GM21737 (cell line): ENCODE results near the gene SMAGP.

Experiments
- ATAC-seq: cut with Tn5 transposase; IDR thresholded peaks from one replicate; pipeline ENCODE4 v1.9.1; 2021; ENCODE audit warnings: mild to moderate bottlenecking, moderate library complexity; ENCODE audit not compliant: unreplicated experiment

The SMAGP gene

DNA sequence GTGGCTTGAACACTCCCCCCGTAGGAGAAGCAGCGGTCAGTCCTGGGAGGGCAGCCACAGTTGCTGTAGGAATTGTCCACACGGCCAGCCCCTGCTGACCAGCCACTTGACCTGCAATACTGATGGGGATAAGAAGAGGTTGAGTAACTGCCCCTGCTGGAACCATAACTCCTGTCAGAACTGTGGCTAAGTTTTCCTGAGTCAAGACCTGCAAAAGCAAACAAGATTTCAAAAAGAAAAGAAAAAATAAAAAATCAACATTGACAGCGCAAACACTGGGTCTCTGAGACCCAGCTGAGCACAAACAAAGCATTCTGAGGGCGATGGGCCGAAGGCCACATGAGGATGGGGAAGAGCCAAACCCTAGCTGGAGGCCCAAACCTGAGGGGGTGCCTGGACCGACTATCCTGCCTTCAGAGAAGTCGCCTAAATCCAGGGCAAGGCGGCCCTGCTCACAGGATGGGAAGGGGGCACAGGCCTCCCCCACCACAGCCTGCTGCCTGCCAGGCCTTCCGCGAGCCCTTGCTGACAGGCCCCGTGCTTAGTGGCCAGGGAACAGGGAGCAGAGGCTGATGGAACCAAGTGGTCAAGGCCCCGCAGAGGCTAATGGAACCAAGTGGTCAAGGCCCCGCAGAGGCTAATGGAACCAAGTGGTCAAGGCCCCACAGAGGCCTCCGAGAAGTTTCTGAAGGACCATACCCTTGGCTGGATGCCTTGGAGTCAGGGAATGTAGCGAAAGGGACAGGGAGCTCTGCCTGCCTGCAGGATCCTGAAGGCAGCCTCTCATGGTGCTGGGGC is 71.4 kb downstream of the SMAGP start:
- no peak for ATAC-seq

DNA sequence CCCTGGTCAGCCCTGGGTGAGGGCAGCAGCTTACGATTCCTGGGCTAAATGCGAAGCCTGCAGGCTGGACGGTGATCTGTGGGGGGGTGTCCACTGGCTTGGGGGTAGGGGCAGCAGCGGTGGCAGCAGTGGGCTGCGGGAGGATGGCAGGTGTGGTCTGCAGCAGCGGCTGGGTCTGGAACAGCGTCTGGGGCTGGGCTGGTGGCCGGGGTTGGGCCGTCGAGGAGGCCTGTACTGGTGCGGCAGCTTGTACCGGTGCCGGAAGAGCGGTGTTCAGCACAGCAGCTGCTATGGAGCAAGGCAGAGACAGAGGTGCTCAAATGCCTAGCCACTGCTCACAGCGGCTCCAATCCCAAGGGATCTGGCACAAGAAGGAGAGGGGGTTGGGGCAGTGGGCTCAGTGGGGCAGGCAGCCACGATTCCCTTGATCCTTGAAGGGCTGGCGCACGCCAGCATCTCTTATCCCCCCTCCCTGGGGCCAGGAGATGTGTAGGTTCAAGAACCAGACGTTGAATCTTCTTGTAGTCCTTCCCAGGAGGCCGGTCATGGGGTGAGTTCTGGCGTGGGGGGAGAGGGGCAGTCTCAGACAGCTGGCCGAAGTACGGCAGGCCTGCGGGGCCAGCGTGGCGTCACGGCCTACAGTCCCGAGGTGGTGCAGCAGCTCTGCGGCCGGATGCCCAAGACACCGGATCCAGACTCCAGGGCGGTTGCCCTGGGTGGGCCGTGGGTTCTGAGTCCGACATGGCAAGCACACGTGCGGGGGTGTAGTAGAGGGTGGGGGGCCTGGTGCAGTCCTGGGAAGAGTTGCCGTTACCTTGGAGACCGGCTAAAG is 72.3 kb downstream of the SMAGP start:
- no peak for ATAC-seq

DNA sequence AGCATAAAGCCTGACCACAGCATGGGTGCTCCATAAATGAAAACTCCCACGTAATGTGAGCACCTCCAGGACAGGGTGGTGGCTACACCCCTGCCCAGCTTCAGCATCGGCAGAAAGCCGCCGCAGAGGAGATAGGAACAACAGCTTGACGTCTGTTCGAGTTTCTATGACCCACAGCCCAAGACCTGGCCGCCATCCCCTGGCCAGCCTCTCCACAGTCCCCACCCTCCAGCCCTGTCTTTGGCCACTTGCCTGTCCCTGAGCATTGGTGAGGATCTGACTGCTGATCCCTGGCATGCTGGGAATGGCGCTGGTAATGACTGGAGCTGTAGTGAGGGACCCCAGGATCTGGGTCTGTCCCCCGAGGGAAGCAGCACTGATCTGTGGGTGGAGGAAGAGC is 73.7 kb downstream of the SMAGP start:
- ATAC-seq = no peak

DNA sequence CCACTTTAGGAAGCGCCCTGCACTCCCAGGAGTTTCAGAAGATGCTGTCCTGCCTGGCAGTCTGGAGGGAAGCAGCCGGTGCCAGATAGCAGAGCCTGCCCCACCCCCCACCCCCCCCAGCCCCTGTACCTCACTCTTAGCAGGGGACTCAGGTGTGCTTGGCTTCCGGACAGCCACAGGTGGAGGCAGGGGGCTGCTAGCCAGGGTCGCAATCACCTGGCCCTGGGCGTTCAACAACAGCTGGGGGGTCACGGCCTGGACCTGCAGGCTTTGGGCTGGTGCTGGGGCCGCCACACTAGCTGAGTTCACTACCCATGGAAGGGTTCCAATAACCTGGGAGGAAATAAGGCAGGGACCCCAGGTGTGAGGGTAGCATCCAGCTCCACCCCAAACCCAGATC is 74.4 kb downstream of the SMAGP start:
- ATAC-seq = no peak
